Measurements from ENCODE around the gene PIM2.

Gene PIM2

GRCh38 chrX:48899078-48899410 lies 19.8 kb downstream of the PIM2 start:
- no peak overlapping the region for H3K4me3 ChIP-seq (ENCODE audit: control insufficient read depth, low read depth, low read length)
- DNase-seq (ENCODE audit: low read depth): no peak
- TF ChIP-seq, protein P1, sequence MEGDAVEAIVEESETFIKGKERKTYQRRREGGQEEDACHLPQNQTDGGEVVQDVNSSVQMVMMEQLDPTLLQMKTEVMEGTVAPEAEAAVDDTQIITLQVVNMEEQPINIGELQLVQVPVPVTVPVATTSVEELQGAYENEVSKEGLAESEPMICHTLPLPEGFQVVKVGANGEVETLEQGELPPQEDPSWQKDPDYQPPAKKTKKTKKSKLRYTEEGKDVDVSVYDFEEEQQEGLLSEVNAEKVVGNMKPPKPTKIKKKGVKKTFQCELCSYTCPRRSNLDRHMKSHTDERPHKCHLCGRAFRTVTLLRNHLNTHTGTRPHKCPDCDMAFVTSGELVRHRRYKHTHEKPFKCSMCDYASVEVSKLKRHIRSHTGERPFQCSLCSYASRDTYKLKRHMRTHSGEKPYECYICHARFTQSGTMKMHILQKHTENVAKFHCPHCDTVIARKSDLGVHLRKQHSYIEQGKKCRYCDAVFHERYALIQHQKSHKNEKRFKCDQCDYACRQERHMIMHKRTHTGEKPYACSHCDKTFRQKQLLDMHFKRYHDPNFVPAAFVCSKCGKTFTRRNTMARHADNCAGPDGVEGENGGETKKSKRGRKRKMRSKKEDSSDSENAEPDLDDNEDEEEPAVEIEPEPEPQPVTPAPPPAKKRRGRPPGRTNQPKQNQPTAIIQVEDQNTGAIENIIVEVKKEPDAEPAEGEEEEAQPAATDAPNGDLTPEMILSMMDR (conservative IDR thresholded peaks at IDR 0.05; ENCODE audit: control insufficient read depth, insufficient read depth, low read depth, low read length): no peak

DNA sequence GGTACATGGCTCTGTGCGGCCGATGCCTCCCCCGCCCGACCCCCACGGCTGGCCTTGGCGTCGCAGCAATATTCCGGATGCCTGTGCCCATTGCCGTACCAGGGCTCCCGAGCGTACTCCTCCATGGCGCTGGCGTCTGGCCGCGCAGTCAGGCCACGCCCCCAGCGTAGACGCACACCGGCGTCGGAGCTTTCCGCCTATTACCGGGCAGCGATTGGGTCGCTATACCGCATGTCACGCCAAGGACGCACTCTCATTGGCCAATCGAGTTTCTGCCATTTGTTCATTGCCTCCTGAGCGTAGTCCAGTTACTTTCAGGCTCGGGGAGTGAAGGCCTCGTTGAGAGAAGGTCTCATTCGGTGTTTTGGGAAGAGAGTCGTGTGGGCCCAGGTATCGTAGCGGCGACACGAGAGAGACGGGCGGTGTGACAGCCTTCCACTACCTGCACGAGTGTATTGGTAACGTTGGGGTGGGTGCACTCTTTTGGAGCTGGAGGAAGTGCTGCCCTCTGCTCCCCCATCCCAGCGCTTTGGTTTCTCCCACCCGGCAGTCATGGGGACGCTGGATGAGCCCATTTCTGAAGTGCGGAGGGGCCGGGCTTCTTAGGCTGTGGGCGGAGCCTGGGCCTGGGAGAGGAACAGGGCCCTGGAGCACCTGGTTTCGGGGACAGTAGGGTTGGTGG lies 21.1 kb downstream of the PIM2 start, which contains the start of the genes PQBP1 and TIMM17B:
TSS of gene PQBP1 (plus strand) at position 306 of the 682 bp plus-strand sequence. CDS start 580 bp downstream, outside the sequence.
TSS of gene TIMM17B (minus strand) at position 144 of the 682 bp plus-strand sequence. CDS start at position 125, 19 bp downstream.
- peak; percentile 95 for DNase-seq (ENCODE audit: low read depth)
- TF ChIP-seq, protein P1 (conservative IDR thresholded peaks at IDR 0.05; ENCODE audit: control insufficient read depth, insufficient read depth, low read depth, low read length): no peak
- peak within 1 kb of the TSS; percentile 80 for H3K4me3 ChIP-seq (ENCODE audit: control insufficient read depth, low read depth, low read length)

DNA sequence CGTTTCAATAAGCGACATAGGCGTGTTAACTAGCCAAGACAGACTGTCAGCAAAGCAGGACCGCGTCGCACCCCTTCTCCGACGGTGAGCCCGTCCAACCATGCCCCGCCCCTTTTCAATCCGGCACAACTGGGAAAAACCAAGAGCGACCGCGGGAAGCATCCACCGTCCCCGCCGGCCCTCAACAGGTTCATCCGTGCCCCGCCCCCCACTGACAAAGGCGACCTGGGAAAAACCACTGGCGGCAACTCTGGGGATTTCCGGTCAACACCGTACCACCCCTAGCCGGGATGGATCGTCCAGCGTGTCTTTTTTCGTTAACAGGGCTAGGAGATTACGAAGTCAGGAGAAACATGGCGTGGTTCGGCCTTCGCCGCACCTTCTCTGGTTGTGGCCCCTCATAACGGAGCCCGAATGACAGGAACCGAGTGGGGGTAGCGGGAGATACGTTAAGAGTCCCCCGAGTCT lies 21.6 kb downstream of the PIM2 start:
- DNase-seq (ENCODE audit: low read depth): peak; percentile 62
- peak overlapping the region; percentile 80 for H3K4me3 ChIP-seq (ENCODE audit: control insufficient read depth, low read depth, low read length)
- TF ChIP-seq, protein P1 (conservative IDR thresholded peaks at IDR 0.05; ENCODE audit: control insufficient read depth, insufficient read depth, low read depth, low read length): no peak

DNA sequence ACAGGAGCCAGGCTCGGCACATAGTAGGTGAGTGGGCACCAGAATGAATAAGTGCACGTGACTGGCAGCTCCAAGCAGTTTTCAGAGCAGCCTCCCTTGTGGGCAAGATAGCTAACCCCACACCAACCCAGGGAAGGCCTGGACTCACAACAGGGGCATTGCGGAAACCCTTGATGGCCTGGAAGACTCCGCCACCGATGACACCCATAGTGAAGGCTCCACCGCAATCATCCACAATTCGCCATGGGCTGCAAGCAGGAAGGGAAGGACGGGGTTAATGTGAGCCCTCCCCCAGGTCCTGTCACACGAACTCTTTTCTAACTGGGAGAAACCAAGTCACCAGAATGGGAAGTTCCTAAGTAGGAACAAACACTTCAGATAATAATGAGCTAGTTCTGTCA lies 22.2 kb downstream of the PIM2 start:
- peak overlapping the region; percentile 80 for H3K4me3 ChIP-seq (ENCODE audit: control insufficient read depth, low read depth, low read length)
- peak; percentile 34 for DNase-seq (ENCODE audit: low read depth)
- TF ChIP-seq, protein P1 (conservative IDR thresholded peaks at IDR 0.05; ENCODE audit: control insufficient read depth, insufficient read depth, low read depth, low read length): no peak

DNA sequence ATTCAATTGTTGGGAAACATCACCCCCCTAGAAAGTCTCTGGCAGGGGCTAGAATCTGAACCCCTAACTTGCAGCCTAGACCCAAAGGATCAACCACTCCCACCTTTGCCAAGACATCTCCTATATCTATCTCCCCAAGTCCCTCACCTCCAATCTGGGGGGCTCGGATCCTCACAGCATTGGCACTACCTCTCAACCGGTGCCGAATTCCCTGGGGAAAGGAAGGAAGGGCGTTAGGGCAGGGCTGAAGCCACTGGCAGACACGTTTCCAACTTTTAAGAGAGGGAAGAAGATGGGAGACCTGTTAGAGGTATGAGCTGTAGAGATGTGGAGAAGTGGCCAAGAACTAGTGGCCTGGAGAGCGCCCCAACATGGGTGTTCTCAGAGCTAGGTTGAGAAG lies 23.9 kb downstream of the PIM2 start:
- DNase-seq (ENCODE audit: low read depth): no peak

DNA sequence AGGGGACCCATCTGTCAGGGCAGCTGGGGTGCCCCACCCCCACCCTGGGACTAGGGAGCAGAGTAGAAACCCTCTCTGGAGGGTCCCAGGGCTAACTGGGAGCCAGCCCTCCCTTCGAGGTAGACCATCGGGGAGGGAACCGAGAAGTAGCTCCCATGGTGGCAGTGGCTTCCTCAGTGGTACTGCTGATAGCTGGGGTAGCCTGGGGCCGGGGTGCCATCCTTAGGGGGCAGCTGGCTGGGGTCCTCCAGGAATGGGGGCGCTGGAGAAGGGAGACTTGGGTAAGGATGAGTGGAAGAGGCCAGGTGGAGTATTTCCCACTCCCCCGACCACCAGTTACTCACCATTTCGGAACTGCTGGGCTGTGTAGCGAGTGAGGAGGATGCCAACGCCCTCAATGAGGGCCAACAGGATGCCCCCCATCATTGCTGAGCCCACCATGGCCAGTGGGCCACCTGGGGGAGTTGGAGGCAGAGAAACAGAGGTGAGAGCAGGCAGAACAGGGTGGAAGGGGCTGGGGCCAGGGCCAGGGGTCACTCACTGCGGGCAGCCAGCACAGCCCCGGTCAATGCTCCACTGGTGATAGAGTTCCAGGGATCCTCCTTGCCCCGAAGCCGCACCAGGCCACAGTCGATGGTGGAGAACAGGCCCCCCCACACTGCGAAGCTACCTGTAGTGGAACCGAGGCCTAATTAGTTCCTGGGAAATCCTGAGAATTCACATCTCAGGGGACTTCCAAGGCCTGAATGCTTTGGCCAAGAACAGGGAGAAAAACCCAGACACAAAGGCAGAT lies 25.1 kb downstream of the PIM2 start:
- TF ChIP-seq, protein P1 (conservative IDR thresholded peaks at IDR 0.05; ENCODE audit: control insufficient read depth, insufficient read depth, low read depth, low read length): no peak
- DNase-seq (ENCODE audit: low read depth): no peak
- H3K4me3 ChIP-seq (ENCODE audit: control insufficient read depth, low read depth, low read length): no peak overlapping the region

More for the DNA sequence above, 23.9 kb downstream of the PIM2 start:
- TF ChIP-seq, protein P1 (conservative IDR thresholded peaks at IDR 0.05; ENCODE audit: control insufficient read depth, insufficient read depth, low read depth, low read length): no peak
- no peak overlapping the region for H3K4me3 ChIP-seq (ENCODE audit: control insufficient read depth, low read depth, low read length)

All from fibroblast of mammary gland (primary cell).